ENCODE measurements around the gene GMDS.

DNA sequence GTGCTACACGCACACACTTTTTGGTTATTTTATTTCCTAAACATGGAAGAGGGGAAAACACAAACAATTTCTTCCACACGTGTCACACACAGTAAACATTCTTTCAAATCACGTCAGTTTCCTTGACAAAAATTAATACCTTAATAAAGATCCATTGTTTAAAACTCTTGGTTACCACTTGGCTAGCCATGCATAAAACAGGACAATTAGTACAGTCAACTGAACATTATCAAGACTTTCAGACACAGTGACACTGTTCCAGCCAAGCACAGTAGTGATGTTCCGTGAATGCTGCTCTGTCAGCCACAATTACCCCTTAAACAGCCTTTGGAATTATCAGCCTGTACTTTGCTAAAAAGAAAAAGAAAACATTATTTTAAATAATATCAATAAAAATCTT is 50.8 kb downstream of the GMDS start:
- TF ChIP-seq, protein P1, sequence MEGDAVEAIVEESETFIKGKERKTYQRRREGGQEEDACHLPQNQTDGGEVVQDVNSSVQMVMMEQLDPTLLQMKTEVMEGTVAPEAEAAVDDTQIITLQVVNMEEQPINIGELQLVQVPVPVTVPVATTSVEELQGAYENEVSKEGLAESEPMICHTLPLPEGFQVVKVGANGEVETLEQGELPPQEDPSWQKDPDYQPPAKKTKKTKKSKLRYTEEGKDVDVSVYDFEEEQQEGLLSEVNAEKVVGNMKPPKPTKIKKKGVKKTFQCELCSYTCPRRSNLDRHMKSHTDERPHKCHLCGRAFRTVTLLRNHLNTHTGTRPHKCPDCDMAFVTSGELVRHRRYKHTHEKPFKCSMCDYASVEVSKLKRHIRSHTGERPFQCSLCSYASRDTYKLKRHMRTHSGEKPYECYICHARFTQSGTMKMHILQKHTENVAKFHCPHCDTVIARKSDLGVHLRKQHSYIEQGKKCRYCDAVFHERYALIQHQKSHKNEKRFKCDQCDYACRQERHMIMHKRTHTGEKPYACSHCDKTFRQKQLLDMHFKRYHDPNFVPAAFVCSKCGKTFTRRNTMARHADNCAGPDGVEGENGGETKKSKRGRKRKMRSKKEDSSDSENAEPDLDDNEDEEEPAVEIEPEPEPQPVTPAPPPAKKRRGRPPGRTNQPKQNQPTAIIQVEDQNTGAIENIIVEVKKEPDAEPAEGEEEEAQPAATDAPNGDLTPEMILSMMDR (IDR thresholded peaks at IDR 0.05): no peak
- no peak for TF ChIP-seq EZH2 (IDR thresholded peaks at IDR 0.05; ENCODE audit: borderline replicate concordance, insufficient read depth, low read depth, low read length, poor library complexity, severe bottlenecking)
